Measurements from ENCODE around the gene MAP3K10. TPM values are rescaled to one million over a fixed set of nuclear protein-coding genes. Genes with fewer than 3 reads are reported as not detected.

The MAP3K10 gene
- total RNA-seq, 1 experiment from 2014 or later: 26.9 TPM

- H3K79me2 ChIP-seq (ENCODE audit: low read depth): 0 out of 2 replicates have a peak, but pooled peaks cover 3% of the 10 kb centered on the region
- H3K9me2 ChIP-seq (ENCODE audit: insufficient read depth): no peaks in the 10 kb centered on the region
- H3K27me3 ChIP-seq (ENCODE audit: insufficient read depth, low read depth): no peaks in the 10 kb centered on the region
- ChIA-PET POLR2A (ENCODE audit: unreplicated experiment) (no interaction called here), CTCF (no interaction called here)
- no peaks in the 10 kb centered on the region for H3K36me3 ChIP-seq (ENCODE audit: low read depth)
- H3K4me1 ChIP-seq (replicated peaks; ENCODE audit: insufficient read depth): no peaks in the 10 kb centered on the region
- intact Hi-C loops (cut with micrococcal nuclease; ENCODE audit: unreplicated experiment): no loop called here
- DNase-seq: no peak
- BruUV-seq (replicated peaks): no TSS peak
- no peaks in the 10 kb centered on the region for H3F3A ChIP-seq (ENCODE audit: insufficient read depth, low read depth)
- no peak overlapping the region for H2AFZ ChIP-seq
- no peak overlapping the region for H3K4me2 ChIP-seq
- H3K27ac ChIP-seq: no peak overlapping the region
- TF ChIP-seq CTCF (conservative IDR thresholded peaks at IDR 0.05) (no peak), EZH2 (IDR thresholded peaks at IDR 0.05; ENCODE audit: low read depth) (no peak)
- no peaks in the 10 kb centered on the region for H4K20me1 ChIP-seq (ENCODE audit: insufficient read depth)
- H3K9me3 ChIP-seq (ENCODE audit: insufficient read depth, low read depth): no peaks in the 10 kb centered on the region
- H3K4me3 ChIP-seq: no peak overlapping the region
Observed at GRCh38 chr19:40244579-40245317, 53.5 kb downstream of the MAP3K10 start.

- TF ChIP-seq EZH2 (IDR thresholded peaks at IDR 0.05; ENCODE audit: low read depth) (no peak), CTCF (conservative IDR thresholded peaks at IDR 0.05) (no peak)
- no peaks in the 10 kb centered on the region for H3K36me3 ChIP-seq (ENCODE audit: low read depth)
- H3K9me2 ChIP-seq (ENCODE audit: insufficient read depth): no peaks in the 10 kb centered on the region
- H3K79me2 ChIP-seq (ENCODE audit: low read depth): 0 out of 2 replicates have a peak, but pooled peaks cover 3% of the 10 kb centered on the region
- no peak overlapping the region for H3K4me2 ChIP-seq
- CTCF ChIA-PET: interaction anchor here (0.7 kb wide), 1 partner anchor 37 kb away, joined by 6 read pairs; no protein-coding TSS in a partner anchor
- H3K9me3 ChIP-seq (ENCODE audit: insufficient read depth, low read depth): no peaks in the 10 kb centered on the region
- H3K27me3 ChIP-seq (ENCODE audit: insufficient read depth, low read depth): no peaks in the 10 kb centered on the region
- H3K27ac ChIP-seq: no peak overlapping the region
- H3K4me1 ChIP-seq (replicated peaks; ENCODE audit: insufficient read depth): no peaks in the 10 kb centered on the region
- no TSS peak for BruUV-seq (replicated peaks)
- no peak for DNase-seq
- H3K4me3 ChIP-seq: no peak overlapping the region
- H3F3A ChIP-seq (ENCODE audit: insufficient read depth, low read depth): no peaks in the 10 kb centered on the region
- POLR2A ChIA-PET (ENCODE audit: unreplicated experiment): no interaction called here
- no peaks in the 10 kb centered on the region for H4K20me1 ChIP-seq (ENCODE audit: insufficient read depth)
- no peak overlapping the region for H2AFZ ChIP-seq
- intact Hi-C loops (cut with micrococcal nuclease; ENCODE audit: unreplicated experiment): no loop called here
Observed at GRCh38 chr19:40245506-40246128, 54.4 kb downstream of the MAP3K10 start.

- BruUV-seq (replicated peaks): no TSS peak
- 0 out of 2 replicates have a peak, but pooled peaks cover 3% of the 10 kb centered on the region for H3K79me2 ChIP-seq (ENCODE audit: low read depth)
- H3K27ac ChIP-seq: no peak overlapping the region
- CTCF ChIA-PET: interaction anchor here (0.7 kb wide), 1 partner anchor 36 kb away, joined by 6 read pairs; no protein-coding TSS in a partner anchor
- POLR2A ChIA-PET (ENCODE audit: unreplicated experiment): no interaction called here
- H3K9me3 ChIP-seq (ENCODE audit: insufficient read depth, low read depth): no peaks in the 10 kb centered on the region
- H3K36me3 ChIP-seq (ENCODE audit: low read depth): no peaks in the 10 kb centered on the region
- no peak overlapping the region for H3K4me3 ChIP-seq
- H3F3A ChIP-seq (ENCODE audit: insufficient read depth, low read depth): no peaks in the 10 kb centered on the region
- no peak for DNase-seq
- intact Hi-C loops (cut with micrococcal nuclease; ENCODE audit: unreplicated experiment): no loop called here
- TF ChIP-seq CTCF (conservative IDR thresholded peaks at IDR 0.05): no peak
- TF ChIP-seq EZH2 (IDR thresholded peaks at IDR 0.05; ENCODE audit: low read depth): no peak
- no peaks in the 10 kb centered on the region for H4K20me1 ChIP-seq (ENCODE audit: insufficient read depth)
- H3K4me1 ChIP-seq (replicated peaks; ENCODE audit: insufficient read depth): no peaks in the 10 kb centered on the region
- H3K27me3 ChIP-seq (ENCODE audit: insufficient read depth, low read depth): no peaks in the 10 kb centered on the region
- H2AFZ ChIP-seq: no peak overlapping the region
- no peaks in the 10 kb centered on the region for H3K9me2 ChIP-seq (ENCODE audit: insufficient read depth)
- H3K4me2 ChIP-seq: no peak overlapping the region
Observed at GRCh38 chr19:40246292-40247073, 55.3 kb downstream of the MAP3K10 start.
